Stimulated activated CD4-positive, alpha-beta T cell treated with anti-CD3 and anti-CD28 coated beads, TNF-alpha, amount 100 ng/mL, for 24 hours (primary cell): ENCODE results near the gene ITPK1.

Source experiments
- DNase-seq, 3 experiments: peaks; one replicate each; pipeline ENCODE4 v3.0.0-alpha.2; 2020; ENCODE audit warnings: low read depth in 3 of 3

ITPK1 gene

GRCh38 chr14:93044556-93044955 lies 71.2 kb downstream of the ITPK1 start:
- no peak for DNase-seq

DNA sequence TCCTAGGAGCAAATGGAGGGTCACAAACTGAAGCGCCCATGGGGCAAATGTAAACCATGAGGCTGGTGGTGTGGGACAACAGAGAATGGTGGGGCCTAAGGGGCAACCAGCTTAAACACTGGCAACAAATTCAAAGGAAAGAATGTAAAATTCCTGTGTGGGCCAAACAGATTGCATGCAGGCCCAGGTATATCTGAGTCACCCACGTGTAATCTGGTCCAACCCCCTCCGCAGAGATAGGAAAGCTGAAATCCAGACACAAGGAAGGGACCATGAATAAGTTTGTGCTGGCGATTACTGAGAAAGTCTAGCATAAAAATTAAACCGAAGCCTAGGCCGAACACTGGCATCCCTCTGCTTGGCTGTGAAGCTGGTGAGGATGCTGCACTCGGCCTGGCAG lies 71.6 kb downstream of the ITPK1 start:
- no peak for DNase-seq

GRCh38 chr14:93042968-93043940 lies 72.5 kb downstream of the ITPK1 start:
- no peak for DNase-seq

- DNase-seq, result no peak
Observed at GRCh38 chr14:93041830-93042229, 73.9 kb downstream of the ITPK1 start.

DNA sequence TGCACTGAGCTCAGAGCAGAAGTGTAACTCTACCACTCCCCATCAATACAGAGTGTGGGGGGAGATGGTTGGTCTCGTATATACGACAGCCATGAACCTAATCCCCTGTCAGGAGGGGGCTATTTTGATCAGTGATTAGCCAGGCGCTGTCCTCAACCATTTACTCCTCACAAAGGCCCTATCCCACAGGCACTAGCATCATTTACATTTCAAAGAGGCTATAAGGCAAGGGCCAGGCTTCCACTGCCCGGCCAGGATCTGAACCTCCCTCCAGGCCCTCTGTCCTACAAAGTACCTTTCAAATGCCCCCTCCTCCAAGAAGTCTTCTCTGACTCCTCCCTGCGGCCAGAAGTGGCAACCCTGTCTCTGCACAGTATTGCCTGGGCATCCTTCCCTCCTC lies 74.7 kb downstream of the ITPK1 start:
- no peak for DNase-seq

DNA sequence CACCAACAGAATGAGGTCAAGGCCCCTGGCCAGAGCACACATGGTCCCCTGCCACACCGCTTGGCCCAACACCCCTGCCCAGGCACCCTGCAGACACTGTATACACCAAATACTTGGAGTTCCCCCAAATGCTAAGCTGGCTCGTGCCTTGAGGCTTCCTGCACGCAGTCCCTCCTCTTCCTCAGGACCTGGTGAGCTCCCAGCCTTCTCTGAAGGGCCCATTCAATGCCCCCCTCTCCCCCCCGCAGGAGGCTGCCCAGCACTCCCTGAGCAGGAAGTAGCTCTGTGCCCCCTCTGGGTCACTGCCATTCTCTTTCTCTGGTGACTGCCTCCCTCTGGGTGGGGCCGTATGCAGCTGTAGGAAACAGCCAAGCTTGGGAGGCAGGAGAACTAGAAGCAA lies 75.3 kb downstream of the ITPK1 start:
- no peak for DNase-seq

DNA sequence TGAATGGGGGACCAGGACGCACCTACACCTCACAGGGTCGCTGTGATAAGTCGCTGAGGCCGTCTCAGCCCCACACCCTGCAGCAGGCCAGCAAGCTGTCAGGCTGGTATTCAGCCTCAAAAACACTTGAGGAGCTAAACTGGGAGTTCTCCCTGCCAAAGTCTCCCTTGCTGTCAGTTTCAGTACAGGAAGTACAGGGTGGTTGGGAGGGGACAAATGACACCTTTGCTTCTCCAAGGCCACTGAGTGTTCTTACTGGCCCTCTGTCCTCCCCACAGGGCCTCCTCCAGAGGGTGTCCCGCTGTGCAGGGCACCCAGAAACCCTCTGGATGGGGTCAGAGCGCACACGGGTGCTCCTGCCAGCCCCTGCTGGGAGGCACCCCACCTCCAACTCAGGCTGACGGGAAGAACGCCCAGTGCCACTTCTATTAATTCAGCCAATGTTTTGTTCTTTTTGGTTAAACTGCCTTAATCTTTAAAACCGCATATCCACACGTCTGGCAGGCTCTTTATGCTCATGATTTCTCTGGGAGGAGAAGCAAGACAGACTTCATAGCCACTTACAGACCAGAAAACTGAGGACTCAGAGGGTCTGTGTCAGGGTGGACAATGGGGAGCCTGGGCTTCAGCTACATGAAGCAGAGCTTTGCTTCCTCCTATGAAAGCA lies 75.9 kb downstream of the ITPK1 start:
- no peak for DNase-seq

DNA sequence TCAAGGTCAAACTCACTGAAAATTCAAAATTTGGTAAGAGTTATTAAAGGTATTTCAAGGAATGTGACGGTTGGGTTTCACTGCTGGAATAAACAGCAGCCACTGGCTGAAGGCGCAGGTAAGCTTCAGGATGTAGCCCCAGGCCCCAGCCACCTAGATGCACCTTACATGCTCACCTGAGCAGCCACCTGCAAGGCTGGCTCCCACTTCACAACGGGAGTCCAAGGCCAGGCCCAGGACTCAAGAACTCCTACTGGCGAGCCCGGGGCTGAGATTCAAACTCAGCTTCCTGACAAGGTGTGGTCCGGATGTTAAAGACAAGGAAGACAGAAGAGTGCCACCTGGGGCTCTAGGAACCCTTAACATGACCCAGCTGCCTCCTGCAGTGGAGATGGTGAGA lies 78.4 kb downstream of the ITPK1 start:
- no peak for DNase-seq

- DNase-seq, result no peak
Observed at GRCh38 chr14:93036652-93037345, 78.9 kb downstream of the ITPK1 start.

- DNase-seq, result no peak
Observed at GRCh38 chr14:93035917-93036651, 79.6 kb downstream of the ITPK1 start.

GRCh38 chr14:93035585-93035916 lies 80.2 kb downstream of the ITPK1 start:
- no peak for DNase-seq

GRCh38 chr14:93034671-93034994 lies 81.1 kb downstream of the ITPK1 start:
- no peak for DNase-seq

- peak in 1 of 3 experiments; percentile 13 for DNase-seq
Observed at GRCh38 chr14:93033983-93034670, 81.6 kb downstream of the ITPK1 start.

GRCh38 chr14:93033084-93033982 lies 82.4 kb downstream of the ITPK1 start:
- no peak for DNase-seq

DNA sequence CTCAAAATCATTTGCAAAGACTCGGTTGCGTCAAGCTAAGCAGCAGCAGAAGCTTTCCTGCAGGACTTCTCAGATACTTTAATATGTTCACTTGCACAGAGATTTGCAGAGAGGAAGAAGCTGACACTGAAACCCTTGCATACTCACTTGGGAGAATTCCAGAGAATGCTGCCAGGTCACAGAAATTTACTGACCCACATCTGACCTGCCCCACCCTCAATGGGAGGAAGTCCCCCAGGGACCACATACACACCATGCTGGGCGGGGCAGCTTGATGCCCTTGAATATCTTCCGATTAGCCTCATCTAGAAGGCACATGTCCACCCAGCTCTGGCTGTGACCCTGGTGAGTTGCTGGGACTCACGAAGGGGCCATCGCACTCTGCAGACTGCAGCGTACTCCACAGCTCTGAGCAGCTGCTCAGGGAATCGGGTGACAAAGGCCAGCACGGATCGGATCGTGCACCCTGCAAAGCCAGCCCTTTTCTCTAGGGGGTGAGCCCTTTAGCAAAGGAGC lies 83.2 kb downstream of the ITPK1 start:
- DNase-seq, result no peak

DNA sequence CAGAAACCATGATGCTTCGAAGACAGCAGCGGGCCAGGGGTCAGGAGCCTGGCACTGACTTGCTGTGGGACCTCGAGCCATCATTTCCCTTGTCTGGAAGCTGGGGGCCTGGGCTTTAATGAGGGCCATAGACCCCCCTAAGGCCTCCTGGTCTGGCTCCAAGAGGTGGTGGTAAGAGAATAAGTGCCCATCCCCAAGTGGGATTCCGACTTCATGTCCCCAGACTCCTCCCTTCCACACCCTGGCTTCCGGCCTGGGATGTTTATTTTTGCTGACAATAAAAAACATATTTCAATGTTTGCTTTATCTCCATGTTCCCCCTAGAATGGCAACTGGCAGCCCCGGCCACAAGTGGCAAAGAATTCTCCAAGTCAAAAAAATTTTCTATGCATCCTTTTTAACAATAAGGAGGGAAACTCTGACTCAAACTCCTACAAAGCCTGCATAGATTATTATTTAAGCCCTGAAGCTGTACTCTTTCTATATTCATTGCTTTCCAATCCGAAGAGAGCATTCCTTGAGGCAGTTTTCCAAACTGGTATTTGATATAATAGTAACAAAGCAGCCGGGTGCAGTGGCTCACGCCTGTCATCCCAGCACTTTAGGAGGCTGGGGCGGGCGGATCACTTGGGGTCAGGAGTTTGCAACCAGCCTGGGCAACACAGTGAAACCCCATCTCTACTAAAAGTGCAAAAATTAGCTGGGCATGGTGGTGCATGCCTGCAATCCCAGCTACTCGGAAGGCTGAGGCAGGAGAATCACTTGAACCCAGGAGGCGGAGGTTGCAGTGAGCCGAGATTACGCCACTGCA lies 84.0 kb downstream of the ITPK1 start:
- DNase-seq, result no peak

- no peak for DNase-seq
Observed at GRCh38 chr14:93030761-93031160, 85.0 kb downstream of the ITPK1 start.

DNA sequence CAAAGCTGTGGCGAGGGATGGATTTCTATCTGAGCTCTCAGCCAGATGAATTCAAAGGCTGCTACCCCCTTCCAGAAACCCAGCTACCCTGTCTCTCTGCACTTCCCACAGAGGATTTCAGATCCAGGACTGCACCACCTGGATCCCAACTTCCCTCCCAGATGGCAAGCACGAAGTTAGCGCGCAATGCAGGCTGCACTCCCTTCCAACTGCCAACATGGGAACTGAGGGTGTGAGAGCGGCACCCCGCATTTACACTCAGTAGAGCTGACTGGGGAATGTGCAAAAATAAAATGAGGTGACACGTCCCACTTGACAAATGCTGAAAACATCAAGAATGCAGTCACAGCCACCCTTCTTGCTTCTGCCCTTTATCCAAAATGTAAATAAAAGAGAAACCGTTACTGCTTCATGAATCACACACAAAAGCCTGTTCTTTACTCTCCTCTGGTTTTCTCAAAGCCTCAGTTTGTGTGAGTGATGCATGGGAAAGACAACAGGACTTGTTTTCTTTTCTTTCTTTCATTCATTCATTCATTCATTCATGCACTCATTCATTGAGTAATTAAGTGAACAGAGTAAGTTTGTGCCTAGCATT lies 85.7 kb downstream of the ITPK1 start:
- no peak for DNase-seq

GRCh38 chr14:93029417-93029816 lies 86.3 kb downstream of the ITPK1 start:
- DNase-seq, result no peak
